HG03571 (cell line): Measurements from ENCODE around the gene MSTN.
"Not testable (repeated sequence)": the region's sequence is repeated elsewhere in the genome, so short reads cannot be mapped to it uniquely, and the experiment has no call there.

Source experiments
- ATAC-seq: cut with Tn5 transposase; IDR thresholded peaks from one replicate; pipeline ENCODE4 v1.9.1; 2021; ENCODE audit not compliant: unreplicated experiment

MSTN gene

GRCh38 chr2:190065839-190066238 lies 3.3 kb upstream of the MSTN start:
- no peak for ATAC-seq

GRCh38 chr2:190063624-190064023 lies 1.1 kb upstream of the MSTN start:
- no peak for ATAC-seq

GRCh38 chr2:190062053-190062452 lies 476 bp downstream of the MSTN start:
- no peak for ATAC-seq

GRCh38 chr2:190060626-190061025 lies 1.9 kb downstream of the MSTN start:
- no peak for ATAC-seq

GRCh38 chr2:190060019-190060418 lies 2.5 kb downstream of the MSTN start:
- no peak for ATAC-seq

- no peak for ATAC-seq
Observed at GRCh38 chr2:190053426-190053825, 9.1 kb downstream of the MSTN start.

GRCh38 chr2:190052307-190052706 lies 10.2 kb downstream of the MSTN start:
- no peak for ATAC-seq

- no peak for ATAC-seq
Observed at GRCh38 chr2:190051223-190051622, 11.3 kb downstream of the MSTN start.

- ATAC-seq, result no peak
Observed at GRCh38 chr2:190050001-190050400, 12.5 kb downstream of the MSTN start.

- ATAC-seq, result no peak
Observed at GRCh38 chr2:190044866-190045265, 17.7 kb downstream of the MSTN start.

- ATAC-seq, result no peak
Observed at GRCh38 chr2:190043441-190043840, 19.1 kb downstream of the MSTN start.

- no peak for ATAC-seq
Observed at GRCh38 chr2:190036071-190036470, 26.5 kb downstream of the MSTN start.

GRCh38 chr2:190034417-190034816 lies 28.1 kb downstream of the MSTN start:
- not testable (repeated sequence) for ATAC-seq

GRCh38 chr2:190031969-190032618 lies 30.4 kb downstream of the MSTN start:
- ATAC-seq, result no peak

GRCh38 chr2:190023860-190024259 lies 38.7 kb downstream of the MSTN start:
- ATAC-seq, result no peak

GRCh38 chr2:190020720-190021119 lies 41.8 kb downstream of the MSTN start:
- ATAC-seq, result no peak

GRCh38 chr2:190017837-190018236 lies 44.7 kb downstream of the MSTN start:
- no peak for ATAC-seq

- ATAC-seq, result not testable (repeated sequence)
Observed at GRCh38 chr2:190015969-190016368, 46.6 kb downstream of the MSTN start.
